ENCODE measurements around the gene PRDX1. TPM values are rescaled to one million over a fixed set of nuclear protein-coding genes. Genes with fewer than 3 reads are reported as not detected.

Gene PRDX1
- total and polyA plus RNA-seq, 2 of the 13 experiments (the other 11 are each of a cell fraction or from before 2014, with no cell fraction given), result 761 to 1,898 TPM

GRCh38 chr1:45550401-45551351 lies 29.0 kb upstream of the PRDX1 start, which contains the start of gene AKR1A1 (continued):
- TF ChIP-seq ZNF687 (CRISPR knock-in tag; IDR thresholded peaks at IDR 0.05), result peak; percentile 100
- peak; percentile 56 for TF ChIP-seq XRCC5 (optimal IDR thresholded peaks at IDR 0.05; ENCODE audit: low read length)
- no peak for TF ChIP-seq ZNF576 (CRISPR knock-in tag; IDR thresholded peaks at IDR 0.05)
- TF ChIP-seq PRPF4 (IDR thresholded peaks at IDR 0.05; ENCODE audit: low read depth, low read length, poor library complexity, severe bottlenecking), result no peak
- TF ChIP-seq TBX2 (CRISPR knock-in tag; IDR thresholded peaks at IDR 0.05; ENCODE audit: borderline replicate concordance), result peak; percentile 93
- peak; percentile 22; the same call in 1 of the 2 replicates for TF ChIP-seq THRA (CRISPR knock-in tag; IDR thresholded peaks at IDR 0.05; ENCODE audit: borderline replicate concordance)
- TF ChIP-seq MED13 (CRISPR knock-in tag; IDR thresholded peaks at IDR 0.05), result peak; percentile 64; the same call in 1 of the 2 replicates
- TF ChIP-seq ZNF678 (CRISPR knock-in tag; IDR thresholded peaks at IDR 0.05), result no peak
- 0 out of 2 replicates have a peak, but pooled peaks have one; percentile 40 for TF ChIP-seq ETV6 (CRISPR knock-in tag; conservative IDR thresholded peaks at IDR 0.05)
- 0 out of 2 replicates have a peak, but pooled peaks have one; percentile 28 for TF ChIP-seq ZNF138 (CRISPR knock-in tag; IDR thresholded peaks at IDR 0.05; ENCODE audit: low read depth)
- TF ChIP-seq PHF21A (CRISPR knock-in tag; IDR thresholded peaks at IDR 0.05), result peak; percentile 58; the same call in 1 of the 2 replicates
- peak; percentile 94 for TF ChIP-seq MXD3 (CRISPR knock-in tag; IDR thresholded peaks at IDR 0.05)
- TF ChIP-seq RAD51 (IDR thresholded peaks at IDR 0.05; ENCODE audit: borderline replicate concordance), result peak; percentile 72
- TF ChIP-seq ATM (IDR thresholded peaks at IDR 0.05; ENCODE audit: borderline replicate concordance), result no peak
- 0 out of 2 replicates have a peak, but pooled peaks have one; percentile 35 for TF ChIP-seq TBP (CRISPR knock-in tag; IDR thresholded peaks at IDR 0.05)
- TF ChIP-seq MBNL3 (CRISPR knock-in tag; conservative IDR thresholded peaks at IDR 0.05), result no peak
- peak; percentile 91; the same call in 1 of the 2 replicates for TF ChIP-seq ZNF558 (CRISPR knock-in tag; IDR thresholded peaks at IDR 0.05; ENCODE audit: borderline replicate concordance)
- no peak for TF ChIP-seq ZNF530 (CRISPR knock-in tag; IDR thresholded peaks at IDR 0.05; ENCODE audit: low read depth)
- TF ChIP-seq KDM5B (CRISPR knock-in tag; IDR thresholded peaks at IDR 0.05; ENCODE audit: borderline replicate concordance), result peak; percentile 93
- TF ChIP-seq HNRNPLL (IDR thresholded peaks at IDR 0.05; ENCODE audit: low read depth, low read length, poor library complexity, severe bottlenecking), result peak; percentile 84
- peak; percentile 83; the same call in 1 of the 2 replicates for TF ChIP-seq ZNF468 (CRISPR knock-in tag; IDR thresholded peaks at IDR 0.05)
- TF ChIP-seq NR0B2 (CRISPR knock-in tag; IDR thresholded peaks at IDR 0.05), result peak; percentile 96; the same call in 1 of the 2 replicates

Measured in HepG2 (cell line).